Right kidney (tissue), 1 donor: ENCODE results near the gene GREB1.

Source experiments
- DNase-seq: peaks from one replicate; pipeline ENCODE4 v3.0.0-alpha.2; 2016

GREB1 gene

GRCh38 chr2:11579867-11580659, 46.2 kb downstream of the GREB1 start:
- no peak for DNase-seq

- DNase-seq, result no peak
Measured at GRCh38 chr2:11580697-11581096, 46.9 kb downstream of the GREB1 start.

GRCh38 chr2:11581124-11581796, 47.4 kb downstream of the GREB1 start:
- no peak for DNase-seq

- DNase-seq, result no peak
Measured at GRCh38 chr2:11581797-11582611, 48.2 kb downstream of the GREB1 start.

- no peak for DNase-seq
Measured at GRCh38 chr2:11582612-11582861, 48.7 kb downstream of the GREB1 start.

GRCh38 chr2:11582862-11583752, 49.3 kb downstream of the GREB1 start:
- no peak for DNase-seq

- peak; percentile 34 for DNase-seq
Measured at GRCh38 chr2:11583840-11584524, 50.1 kb downstream of the GREB1 start.

- no peak for DNase-seq
Measured at GRCh38 chr2:11584525-11585056, 50.7 kb downstream of the GREB1 start.

- no peak for DNase-seq
Measured at GRCh38 chr2:11585071-11585470, 51.2 kb downstream of the GREB1 start.

GRCh38 chr2:11588228-11589110, 54.6 kb downstream of the GREB1 start:
- no peak for DNase-seq

GRCh38 chr2:11589316-11589940, 55.6 kb downstream of the GREB1 start:
- no peak for DNase-seq

- DNase-seq, result no peak
Measured at GRCh38 chr2:11590193-11590592, 56.3 kb downstream of the GREB1 start.

GRCh38 chr2:11591091-11591490, 57.2 kb downstream of the GREB1 start:
- DNase-seq, result no peak

- DNase-seq, result no peak
Measured at GRCh38 chr2:11592671-11593574, 59.1 kb downstream of the GREB1 start.

- DNase-seq, result no peak
Measured at GRCh38 chr2:11596801-11597200, 63.0 kb downstream of the GREB1 start.

GRCh38 chr2:11597538-11598225, 63.8 kb downstream of the GREB1 start:
- no peak for DNase-seq

GRCh38 chr2:11598228-11598731, 64.4 kb downstream of the GREB1 start:
- DNase-seq, result peak; percentile 16
